Activated B cell treated with CpG ODN at 0.5 μM for 24 hours (primary cell): ENCODE measurements around the gene ARFGAP1. TPM values are rescaled to one million over a fixed set of nuclear protein-coding genes. Genes with fewer than 3 reads are reported as not detected.

Experiments used
- ATAC-seq: fragments of 200-7000 bp; cut with Tn5 transposase; one replicate; pipeline ENCODE4 v1.10.0; 2021; ENCODE audit warnings: low read depth, mild to moderate bottlenecking, moderate library complexity
- CTCF ChIA-PET: fragments of 350-600 bp; sonication (Branson Sonifier 250); formaldehyde crosslinking; loops from one replicate; lab custom pipeline; 2021; ENCODE audit warnings: antibody characterized with exemption; lab: Charles Lee
- POLR2A ChIA-PET: fragments of 350-600 bp; sonication (Branson Sonifier 250); formaldehyde crosslinking; loops from one replicate; lab custom pipeline; 2021; ENCODE audit warnings: antibody characterized with exemption; lab: Charles Lee
- DNase-seq: peaks from one replicate; pipeline ENCODE4 v3.0.0; 2022
- H3K27ac Mint-ChIP-seq: one replicate; pipeline ENCODE4 v1.8.0; 2020; ENCODE audit warnings: mixed read lengths
- H3K27me3 Mint-ChIP-seq: one replicate; pipeline ENCODE4 v1.8.0; 2021; ENCODE audit warnings: mixed read lengths
- H3K36me3 Mint-ChIP-seq: one replicate; pipeline ENCODE4 v1.8.0; 2021; ENCODE audit warnings: low read depth, mixed read lengths
- H3K4me1 Mint-ChIP-seq: one replicate; pipeline ENCODE4 v1.8.0; 2021; ENCODE audit warnings: mixed read lengths
- H3K4me3 Mint-ChIP-seq: one replicate; pipeline ENCODE4 v1.8.0; 2020; ENCODE audit warnings: mild to moderate bottlenecking, mixed read lengths
- H3K9me3 Mint-ChIP-seq: one replicate; pipeline ENCODE4 v1.8.0; 2020; ENCODE audit warnings: mixed read lengths
- CTCF ChIP-seq: fragments of 200-600 bp; IDR thresholded peaks from one replicate; pipeline ENCODE4 v1.8.0; 2022; ENCODE audit warnings: antibody characterized with exemption, mild to moderate bottlenecking
- intact Hi-C: fragments of 100-400 bp; cut with micrococcal nuclease; formaldehyde crosslinking; loops from one replicate; pipeline ENCODE4 v1.15.1; 2024
- total RNA-seq: library from RNA; stranded (reverse); gene quantifications from 2 replicates; pipeline ENCODE4 v1.2.3, GENCODE V29; 2022

Gene ARFGAP1
- total RNA-seq, 1 donor from 2014 or later = 85.8 TPM

GRCh38 chr20:63293456-63293855 lies 20.8 kb downstream of the ARFGAP1 start:
- ChIA-PET CTCF (no interaction called here), POLR2A (no interaction called here)
- Mint-ChIP-seq H3K36me3 (peaks cover 6% of the 10 kb centered on the region), H3K27me3 (peaks cover 13% of the 10 kb centered on the region), H3K9me3 (no peaks in the 10 kb centered on the region), H3K4me1 (peaks cover 2% of the 10 kb centered on the region), H3K4me3 (no peak overlapping the region), H3K27ac (no peak overlapping the region)
- DNase-seq (no peak), ATAC-seq (no peak)
- TF ChIP-seq CTCF = no peak
- intact Hi-C loops = no loop called here

- Mint-ChIP-seq H3K27ac (no peak overlapping the region), H3K9me3 (no peaks in the 10 kb centered on the region), H3K4me3 (no peak overlapping the region), H3K27me3 (peaks cover 17% of the 10 kb centered on the region), H3K4me1 (peaks cover 2% of the 10 kb centered on the region), H3K36me3 (peaks cover 1% of the 10 kb centered on the region)
- ChIA-PET POLR2A (no interaction called here), CTCF (no interaction called here)
- ATAC-seq = no peak
- TF ChIP-seq CTCF = no peak
- no peak for DNase-seq
- intact Hi-C loops = no loop called here
These were observed 21.4 kb downstream of the ARFGAP1 start for GRCh38 chr20:63293871-63294535.

- TF ChIP-seq CTCF = no peak
- no peak overlapping the region for H3K4me3 Mint-ChIP-seq
- H3K27ac Mint-ChIP-seq = no peak overlapping the region
- DNase-seq = no peak
- ATAC-seq = no peak
- H3K9me3 Mint-ChIP-seq = no peaks in the 10 kb centered on the region
- POLR2A ChIA-PET = no interaction called here
- H3K4me1 Mint-ChIP-seq = peaks cover 2% of the 10 kb centered on the region
- CTCF ChIA-PET = no interaction called here
- H3K27me3 Mint-ChIP-seq = peaks cover 22% of the 10 kb centered on the region
- no peaks in the 10 kb centered on the region for H3K36me3 Mint-ChIP-seq
- intact Hi-C loops = no loop called here
These were observed 21.9 kb downstream of the ARFGAP1 start for GRCh38 chr20:63294536-63294900.

GRCh38 chr20:63295018-63295417 lies 22.4 kb downstream of the ARFGAP1 start:
- ChIA-PET CTCF (no interaction called here), POLR2A (no interaction called here)
- Mint-ChIP-seq H3K9me3 (no peaks in the 10 kb centered on the region), H3K36me3 (no peaks in the 10 kb centered on the region), H3K27ac (no peak overlapping the region), H3K4me1 (peaks cover 2% of the 10 kb centered on the region), H3K27me3 (peaks cover 22% of the 10 kb centered on the region), H3K4me3 (no peak overlapping the region)
- no peak for DNase-seq
- no peak for ATAC-seq
- intact Hi-C loops = no loop called here
- no peak for TF ChIP-seq CTCF

GRCh38 chr20:63295422-63295821 lies 22.8 kb downstream of the ARFGAP1 start:
- H3K4me3 Mint-ChIP-seq = no peak overlapping the region
- ChIA-PET CTCF (no interaction called here), POLR2A (no interaction called here)
- DNase-seq (no peak), ATAC-seq (no peak)
- H3K27me3 Mint-ChIP-seq = peaks cover 24% of the 10 kb centered on the region
- H3K36me3 Mint-ChIP-seq = no peaks in the 10 kb centered on the region
- H3K27ac Mint-ChIP-seq = no peak overlapping the region
- intact Hi-C loops = no loop called here
- no peak for TF ChIP-seq CTCF
- H3K9me3 Mint-ChIP-seq = no peaks in the 10 kb centered on the region
- peaks cover 2% of the 10 kb centered on the region for H3K4me1 Mint-ChIP-seq
